ENCODE results near the gene MBLAC1. TPM values are rescaled to one million over a fixed set of nuclear protein-coding genes. Genes with fewer than 3 reads are reported as not detected.

MBLAC1 gene
- total and polyA plus RNA-seq, 9 of the 15 experiments (the other 6 are each of a cell fraction or from before 2014, with no cell fraction given) = 0.03 to 3.1 (median 0.52) TPM

GRCh38 chr7:100088621-100089457, 37.9 kb upstream of the MBLAC1 start, which contains the start of gene COPS6 (continued):
- TF ChIP-seq TFAP4 (CRISPR knock-in tag; IDR thresholded peaks at IDR 0.05; ENCODE audit: borderline replicate concordance) (peak; percentile 87), ZNF354B (CRISPR knock-in tag; IDR thresholded peaks at IDR 0.05) (no peak), ZNF197 (CRISPR knock-in tag; IDR thresholded peaks at IDR 0.05; ENCODE audit: low read depth) (no peak), CREB3 (tag; conservative IDR thresholded peaks at IDR 0.05; ENCODE audit: low read depth) (peak; percentile 92), ZNF224 (CRISPR knock-in tag; IDR thresholded peaks at IDR 0.05) (peak; percentile 96; the same call in 1 of the 2 replicates), RNF2 (IDR thresholded peaks at IDR 0.05) (peak; percentile 90), MEIS2 (IDR thresholded peaks at IDR 0.05; ENCODE audit: partially characterized antibody) (peak; percentile 47), STAT5A (IDR thresholded peaks at IDR 0.05; ENCODE audit: borderline replicate concordance, low read length) (no peak), ZFP30 (CRISPR knock-in tag; IDR thresholded peaks at IDR 0.05; ENCODE audit: borderline replicate concordance) (no peak), KHSRP (IDR thresholded peaks at IDR 0.05) (no peak), GABPA (tag; conservative IDR thresholded peaks at IDR 0.05; ENCODE audit: low read depth) (peak; percentile 75), TAF1 (IDR thresholded peaks at IDR 0.05; ENCODE audit: control insufficient read depth, extremely low read depth, insufficient read depth, low read length, severe bottlenecking) (peak; percentile 98), ZNF584 (CRISPR knock-in tag; IDR thresholded peaks at IDR 0.05; ENCODE audit: low read depth) (peak; percentile 76; the same call in 1 of the 2 replicates), ZNF57 (CRISPR knock-in tag; IDR thresholded peaks at IDR 0.05) (peak; percentile 6; the same call in 1 of the 2 replicates), FIP1L1 (IDR thresholded peaks at IDR 0.05; ENCODE audit: low read depth, low read length, poor library complexity, severe bottlenecking) (peak; percentile 75), FOXJ2 (tag; IDR thresholded peaks at IDR 0.05) (0 out of 2 replicates have a peak, but pooled peaks have one; percentile 81), STAG1 (CRISPR knock-in tag; IDR thresholded peaks at IDR 0.05; ENCODE audit: borderline replicate concordance) (peak; percentile 65)
- TF ChIP-seq, protein P1, sequence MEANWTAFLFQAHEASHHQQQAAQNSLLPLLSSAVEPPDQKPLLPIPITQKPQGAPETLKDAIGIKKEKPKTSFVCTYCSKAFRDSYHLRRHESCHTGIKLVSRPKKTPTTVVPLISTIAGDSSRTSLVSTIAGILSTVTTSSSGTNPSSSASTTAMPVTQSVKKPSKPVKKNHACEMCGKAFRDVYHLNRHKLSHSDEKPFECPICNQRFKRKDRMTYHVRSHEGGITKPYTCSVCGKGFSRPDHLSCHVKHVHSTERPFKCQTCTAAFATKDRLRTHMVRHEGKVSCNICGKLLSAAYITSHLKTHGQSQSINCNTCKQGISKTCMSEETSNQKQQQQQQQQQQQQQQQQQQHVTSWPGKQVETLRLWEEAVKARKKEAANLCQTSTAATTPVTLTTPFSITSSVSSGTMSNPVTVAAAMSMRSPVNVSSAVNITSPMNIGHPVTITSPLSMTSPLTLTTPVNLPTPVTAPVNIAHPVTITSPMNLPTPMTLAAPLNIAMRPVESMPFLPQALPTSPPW (CRISPR knock-in tag; IDR thresholded peaks at IDR 0.05) = peak; percentile 81
- TF ChIP-seq, protein P2, sequence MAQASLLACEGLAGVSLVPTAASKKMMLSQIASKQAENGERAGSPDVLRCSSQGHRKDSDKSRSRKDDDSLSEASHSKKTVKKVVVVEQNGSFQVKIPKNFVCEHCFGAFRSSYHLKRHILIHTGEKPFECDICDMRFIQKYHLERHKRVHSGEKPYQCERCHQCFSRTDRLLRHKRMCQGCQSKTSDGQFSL (CRISPR knock-in tag; IDR thresholded peaks at IDR 0.05) = no peak; the same call in none of the 2 replicates
- TF ChIP-seq, protein P2 (tag; IDR thresholded peaks at IDR 0.05) = no peak; a peak in 1 of 4 replicates
- TF ChIP-seq, protein P3, sequence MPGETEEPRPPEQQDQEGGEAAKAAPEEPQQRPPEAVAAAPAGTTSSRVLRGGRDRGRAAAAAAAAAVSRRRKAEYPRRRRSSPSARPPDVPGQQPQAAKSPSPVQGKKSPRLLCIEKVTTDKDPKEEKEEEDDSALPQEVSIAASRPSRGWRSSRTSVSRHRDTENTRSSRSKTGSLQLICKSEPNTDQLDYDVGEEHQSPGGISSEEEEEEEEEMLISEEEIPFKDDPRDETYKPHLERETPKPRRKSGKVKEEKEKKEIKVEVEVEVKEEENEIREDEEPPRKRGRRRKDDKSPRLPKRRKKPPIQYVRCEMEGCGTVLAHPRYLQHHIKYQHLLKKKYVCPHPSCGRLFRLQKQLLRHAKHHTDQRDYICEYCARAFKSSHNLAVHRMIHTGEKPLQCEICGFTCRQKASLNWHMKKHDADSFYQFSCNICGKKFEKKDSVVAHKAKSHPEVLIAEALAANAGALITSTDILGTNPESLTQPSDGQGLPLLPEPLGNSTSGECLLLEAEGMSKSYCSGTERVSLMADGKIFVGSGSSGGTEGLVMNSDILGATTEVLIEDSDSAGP (CRISPR knock-in tag; IDR thresholded peaks at IDR 0.05) = peak; percentile 55; the same call in 1 of the 2 replicates
